Kidney (tissue), 14 donors: ENCODE data around the gene RIN3. TPM values are rescaled to one million over a fixed set of nuclear protein-coding genes. Genes with fewer than 3 reads are reported as not detected.

Source experiments
- DNase-seq, 5 donors: peaks; one replicate each; pipeline ENCODE4 v3.0.0-alpha.2; 2013 to 2020
- FAIRE-seq: peaks from 2 replicates; lab custom pipeline; 2012; peaks lifted over from hg19 to GRCh38; lab: Jason Lieb, UNC
- H3K27ac ChIP-seq, 2 donors: one replicate each; pipeline ENCODE4 v1.7.0; 2013; ENCODE audit warnings: low read depth in 2 of 2, low read length in 2 of 2, inconsistent platforms in 1 of 2
- H3K27me3 ChIP-seq: one replicate; pipeline ENCODE4 v1.7.1; 2013; ENCODE audit warnings: low read length, inconsistent platforms; ENCODE audit not compliant: control insufficient read depth, insufficient read depth
- H3K36me3 ChIP-seq, 3 donors: one replicate each; pipeline versions ENCODE4 v1.7.0 to v1.7.1; 2013; ENCODE audit warnings: low read length in 3 of 3, control low read depth in 1 of 3, inconsistent platforms in 1 of 3; ENCODE audit not compliant: insufficient read depth in 3 of 3, control insufficient read depth in 2 of 3
- H3K4me1 ChIP-seq, 3 donors: one replicate each; pipeline versions ENCODE4 v1.7.0 to v1.7.1; 2013; ENCODE audit warnings: low read length in 3 of 3, inconsistent platforms in 1 of 3, low read depth in 1 of 3; ENCODE audit not compliant: control insufficient read depth in 2 of 3, insufficient read depth in 2 of 3
- H3K4me3 ChIP-seq, 3 donors: one replicate each; pipeline versions ENCODE4 v1.7.0 to v1.8.1; 2013; ENCODE audit warnings: low read length in 3 of 3, control low read depth in 1 of 3, inconsistent platforms in 1 of 3
- H3K9ac ChIP-seq, 3 donors: one replicate each; pipeline versions ENCODE4 v1.7.0 to v1.7.1; 2013; ENCODE audit warnings: low read length in 3 of 3, control low read depth in 1 of 3, inconsistent platforms in 1 of 3
- H3K9me3 ChIP-seq, 3 donors: one replicate each; pipeline versions ENCODE4 v1.7.0 to v1.7.1; 2013; ENCODE audit warnings: low read length in 3 of 3, control low read depth in 1 of 3, inconsistent platforms in 1 of 3; ENCODE audit not compliant: control insufficient read depth in 2 of 3, insufficient read depth in 1 of 3
- CTCF ChIP-seq: IDR thresholded peaks from 3 replicates; pipeline ENCODE4 v1.5.1; 2012; ENCODE audit warnings: mild to moderate bottlenecking, moderate library complexity, borderline replicate concordance; ENCODE audit not compliant: insufficient read depth; ENCODE audit errors: extremely low read depth
- intact Hi-C: fragments of 100-400 bp; cut with DNase I; formaldehyde crosslinking; loops from one replicate; pipeline ENCODE4 v1.11.1; 2022
- polyA plus RNA-seq: library from polyadenylated mRNA; stranded (reverse); fragments of 350-450 nt; fragmentation: Illumina TruSeq; extraction: RNeasy Lipid Tissue Mini Kit (QIAGEN cat#74804); gene quantifications from one replicate; pipeline ENCODE4 v1.2.3, GENCODE V29; 2014; ENCODE audit warnings: low read depth, low replicate concordance; ENCODE audit not compliant: insufficient read depth
- total RNA-seq: library from RNA; stranded (reverse); fragmentation: NEBNext Ultra II Directional; extraction: Animal tissue kit (Norgen Biotek cat#: 25700); gene quantifications from one replicate; pipeline ENCODE4 v1.2.1, GENCODE V29; 2021
- donor health status: control.
- donor health status: control.
- donor health status: control.
- donor health status: control.
- donor health status: control.
- donor health status: DM: yes; HTN: yes; CAD: no.
- donor health status: Normal renal cell carcinoma (clear cell type).

RIN3 gene
- total and polyA plus RNA-seq, 2 donors from 2014 or later: 7.1 to 30.4 TPM

- Histone ChIP-seq H3K27me3 (no peaks in the 10 kb centered on the region), H3K36me3 (no peaks in the 10 kb centered on the region), H3K9me3 (no peaks in the 10 kb centered on the region), H3K4me1 (no peaks in the 10 kb centered on the region), H3K27ac (no peak overlapping the region), H3K4me3 (no peak overlapping the region), H3K9ac (no peak overlapping the region)
- DNase-seq: no peak
- intact Hi-C loops: no loop called here
- FAIRE-seq: no peak
- no peak for TF ChIP-seq CTCF
Measured at GRCh38 chr14:92524602-92525185, 11.1 kb downstream of the RIN3 start.

GRCh38 chr14:92525322-92526095 is 11.9 kb downstream of the RIN3 start:
- no peaks in the 10 kb centered on the region for H3K27me3 ChIP-seq
- H3K27ac ChIP-seq: no peak overlapping the region
- no peaks in the 10 kb centered on the region for H3K9me3 ChIP-seq
- H3K36me3 ChIP-seq: no peaks in the 10 kb centered on the region
- no peak overlapping the region for H3K9ac ChIP-seq
- TF ChIP-seq CTCF: no peak
- H3K4me3 ChIP-seq: no peak overlapping the region
- no peaks in the 10 kb centered on the region for H3K4me1 ChIP-seq
- DNase-seq (no peak), FAIRE-seq (no peak)
- intact Hi-C loops: no loop called here

- FAIRE-seq: no peak
Measured at GRCh38 chr14:92527721-92528120, 14.1 kb downstream of the RIN3 start.

More at GRCh38 chr14:92527721-92528120, 14.1 kb downstream of the RIN3 start:
- no peak for DNase-seq
- Histone ChIP-seq H3K4me1 (no peaks in the 10 kb centered on the region), H3K9me3 (no peaks in the 10 kb centered on the region), H3K4me3 (no peak overlapping the region), H3K27ac (no peak overlapping the region), H3K36me3 (no peaks in the 10 kb centered on the region), H3K9ac (no peak overlapping the region), H3K27me3 (no peaks in the 10 kb centered on the region)
- intact Hi-C loops: no loop called here
- no peak for TF ChIP-seq CTCF
